ENCODE results near the gene PARVA.

Gene PARVA

DNA sequence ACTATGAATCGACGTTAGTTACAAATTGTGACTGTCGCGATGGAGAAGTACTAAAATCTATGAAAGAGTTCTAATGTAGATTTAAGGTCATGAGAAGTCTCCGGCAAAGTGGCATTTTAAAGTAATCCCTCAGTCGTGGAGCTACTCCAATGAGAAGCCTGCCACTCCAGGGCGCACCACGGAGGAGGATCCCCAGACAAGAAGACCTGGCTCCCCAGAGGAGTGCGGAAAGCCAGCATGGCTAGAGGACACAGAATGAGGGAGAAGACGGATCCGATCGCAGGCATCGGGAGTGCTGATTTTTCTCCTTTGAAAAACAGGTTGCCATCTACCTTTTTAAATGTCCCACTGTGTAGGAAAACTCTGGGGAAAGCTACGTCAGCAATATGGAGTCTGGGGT, 155.2 kb downstream of the PARVA start:
- DNase-seq = no peak

DNA sequence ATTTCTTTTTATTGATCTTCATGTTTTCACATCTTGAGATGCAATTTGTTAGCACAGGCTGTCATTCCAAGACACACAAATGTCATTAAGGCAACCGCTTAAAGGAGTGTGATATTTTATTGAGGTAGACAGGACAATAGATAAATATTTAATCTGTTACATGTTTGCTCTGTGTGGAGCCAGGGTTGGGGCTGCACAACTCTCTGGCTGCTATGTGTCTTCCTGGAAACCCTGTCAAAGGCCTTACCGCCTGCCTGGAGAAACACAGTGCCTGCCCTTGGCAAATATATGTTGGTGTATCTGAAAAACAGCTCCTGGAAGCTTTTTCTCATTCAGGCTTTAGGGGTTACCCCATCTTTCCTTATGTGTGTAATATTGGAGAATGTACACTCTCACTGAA, 157.2 kb downstream of the PARVA start:
- DNase-seq = no peak

DNA sequence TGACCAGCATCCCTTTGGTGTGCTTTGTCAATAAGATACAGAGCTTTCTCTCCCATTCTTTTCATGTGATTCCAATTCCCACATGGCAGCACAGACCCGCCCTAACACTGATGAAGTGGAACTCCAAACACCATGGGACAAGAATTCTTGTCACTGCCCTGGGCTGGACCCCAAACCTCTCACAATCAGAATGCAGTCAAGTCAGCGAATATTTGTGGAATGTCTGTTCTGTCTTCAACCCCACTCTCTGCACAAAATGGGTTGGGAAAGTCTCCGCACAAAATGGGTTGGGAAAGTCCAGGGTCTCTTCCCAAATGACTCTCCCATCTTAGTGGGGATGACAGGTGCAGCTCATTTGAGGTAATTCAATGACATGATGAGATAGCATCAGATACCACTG, 157.9 kb downstream of the PARVA start:
- DNase-seq = no peak

DNA sequence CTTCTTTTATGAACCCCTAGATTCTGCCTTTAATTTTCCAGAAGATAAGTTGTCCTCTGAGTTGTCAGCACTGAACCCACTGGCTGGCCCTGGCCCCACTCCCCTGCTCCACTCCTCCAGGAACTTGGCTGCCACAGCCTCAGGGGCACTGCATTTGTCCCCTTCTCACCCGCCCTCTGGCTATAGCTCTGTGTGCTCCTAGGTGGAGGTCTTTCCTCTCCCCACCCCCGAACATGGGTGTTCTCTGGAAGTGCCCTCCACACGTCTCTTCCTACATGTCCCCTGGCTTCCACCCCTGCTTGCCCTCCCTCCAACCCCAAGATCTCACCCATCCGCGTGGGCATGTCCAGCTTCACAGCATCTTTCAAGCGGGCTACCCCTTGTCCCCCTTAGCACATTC, 159.2 kb downstream of the PARVA start:
- DNase-seq = no peak

DNA sequence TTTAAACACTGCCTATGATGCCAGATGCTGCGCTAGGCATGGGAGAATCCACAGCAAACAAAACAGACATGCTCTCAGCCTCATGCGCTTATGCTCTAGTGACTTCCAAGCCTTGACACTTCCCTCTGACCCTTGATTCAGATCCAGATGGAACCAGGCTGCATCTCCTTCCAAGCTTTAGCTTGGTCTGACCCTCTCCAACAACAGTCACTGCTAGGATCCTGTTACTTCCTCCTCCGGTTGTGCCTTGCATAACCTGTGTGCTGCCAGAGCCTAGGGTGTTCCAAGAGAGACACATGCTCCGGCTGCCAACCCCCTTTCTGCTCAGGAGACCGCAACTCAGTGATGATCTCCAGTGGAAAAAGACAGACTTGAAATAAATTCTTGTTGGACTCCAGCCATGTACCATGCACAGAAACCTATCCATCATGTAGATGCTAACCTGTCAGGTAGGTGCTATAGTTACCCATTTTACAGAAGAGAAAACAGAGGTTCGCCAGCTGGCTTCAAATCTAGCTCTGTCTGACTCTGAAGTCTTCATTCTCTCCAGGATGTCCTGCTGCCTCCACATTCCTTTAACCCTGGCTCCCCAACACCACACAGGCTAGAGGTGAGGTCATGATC, 160.5 kb downstream of the PARVA start:
- DNase-seq = no peak

DNA sequence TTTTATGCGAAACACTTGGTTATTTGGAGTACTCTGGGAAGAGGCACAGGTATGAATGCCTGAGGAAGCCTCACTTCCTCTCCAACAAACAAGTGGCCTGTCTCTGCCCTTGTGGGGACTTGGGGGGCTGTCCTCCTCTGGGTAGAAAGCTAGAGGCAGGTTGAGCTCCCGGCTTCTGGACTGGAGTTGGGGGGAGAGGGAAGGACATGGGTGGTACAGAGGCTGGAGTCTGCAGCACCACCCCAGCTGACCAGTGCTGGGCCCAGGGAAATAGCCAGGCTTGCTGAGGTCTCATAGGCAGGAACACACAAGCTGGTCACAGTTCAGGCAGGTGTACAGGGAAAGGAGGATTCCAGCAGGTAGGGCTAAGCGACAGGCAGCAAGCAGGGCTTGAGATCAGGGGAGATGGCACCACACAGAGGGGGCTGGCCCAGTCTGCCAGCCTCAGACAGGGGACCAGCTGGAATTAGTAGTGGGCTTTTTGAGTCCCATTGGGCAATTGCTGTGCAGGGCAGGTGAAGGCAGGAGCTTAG, 161.6 kb downstream of the PARVA start:
- no peak for DNase-seq

DNA sequence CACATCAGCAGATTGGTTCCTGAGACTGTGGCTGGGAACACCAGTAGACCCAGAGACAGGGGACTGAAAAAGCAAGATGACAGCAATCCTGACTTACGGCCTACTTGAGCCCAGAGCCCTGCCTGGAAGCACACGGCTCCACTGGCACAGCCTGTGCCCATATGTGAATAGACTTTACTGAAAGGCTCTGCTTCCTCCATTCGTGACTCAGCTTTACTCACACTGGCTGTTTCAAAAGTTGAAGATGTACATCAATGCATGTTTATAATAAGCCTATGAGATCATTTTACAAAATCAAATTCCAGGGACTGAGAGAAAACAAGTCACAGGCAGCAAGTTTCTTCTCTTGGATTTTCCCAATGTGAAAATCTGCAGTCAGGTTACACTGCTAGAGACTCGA, 162.2 kb downstream of the PARVA start:
- peak; percentile 96 for DNase-seq

DNA sequence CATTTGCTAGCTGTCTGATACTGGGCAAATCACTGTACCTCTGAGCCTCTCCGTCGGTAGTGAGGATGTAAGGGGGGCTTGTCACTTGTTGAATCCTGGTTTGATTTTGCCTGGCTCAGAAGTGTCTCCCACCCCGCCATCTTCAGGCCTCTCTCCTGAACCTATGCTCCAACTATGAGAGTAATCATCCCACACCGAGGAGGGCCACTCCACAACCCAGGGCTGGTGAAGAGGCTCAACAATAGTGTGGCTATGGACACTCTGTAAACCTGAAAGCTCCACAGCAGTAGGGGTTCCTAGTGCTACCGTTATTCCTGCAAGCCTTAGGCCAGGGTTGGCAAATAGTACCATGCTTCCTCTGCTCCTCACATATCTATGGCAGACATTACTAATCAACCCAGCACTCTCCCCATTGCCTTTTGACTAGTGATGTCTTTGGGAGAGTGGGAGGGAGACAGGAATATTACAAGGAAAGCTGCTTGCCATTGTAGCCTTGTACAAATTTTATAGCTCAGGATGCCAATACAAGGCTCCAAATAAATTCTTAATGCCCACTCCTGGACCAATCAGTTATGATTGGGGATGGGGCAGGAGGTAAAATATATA, 162.8 kb downstream of the PARVA start:
- peak; percentile 75 for DNase-seq

DNA sequence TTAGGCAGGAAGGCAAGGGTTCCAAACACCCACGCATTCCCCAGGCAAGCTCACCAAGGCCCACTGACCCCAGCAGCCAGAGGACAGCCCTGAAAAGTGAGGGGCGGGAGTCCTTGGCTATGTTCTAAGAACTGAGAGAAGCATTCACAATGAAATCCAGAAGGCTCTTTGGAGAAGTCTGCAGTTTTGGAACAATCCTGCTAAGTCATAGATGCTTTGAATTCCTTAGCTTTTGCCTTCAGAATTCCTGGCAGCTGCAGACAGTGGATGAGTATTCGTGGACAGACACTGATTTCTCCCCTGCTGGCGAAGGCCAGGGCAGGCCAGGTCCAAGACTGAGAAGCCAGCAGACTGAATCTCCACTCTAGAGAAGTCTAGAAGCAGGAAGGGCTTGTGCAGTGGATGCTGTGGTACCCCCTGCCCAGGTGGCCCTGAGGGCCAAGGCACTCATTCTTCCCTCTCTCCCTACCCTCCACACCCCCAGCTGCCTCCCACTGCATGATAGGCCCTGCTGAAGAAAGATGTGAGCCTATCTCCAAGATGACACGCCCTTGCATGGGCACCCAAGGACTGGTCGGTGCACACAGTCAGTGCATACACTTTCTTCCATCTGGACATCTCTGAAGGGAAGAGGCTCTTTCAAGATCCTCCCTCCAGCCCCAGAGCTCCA, 163.7 kb downstream of the PARVA start:
- DNase-seq = peak; percentile 96

DNA sequence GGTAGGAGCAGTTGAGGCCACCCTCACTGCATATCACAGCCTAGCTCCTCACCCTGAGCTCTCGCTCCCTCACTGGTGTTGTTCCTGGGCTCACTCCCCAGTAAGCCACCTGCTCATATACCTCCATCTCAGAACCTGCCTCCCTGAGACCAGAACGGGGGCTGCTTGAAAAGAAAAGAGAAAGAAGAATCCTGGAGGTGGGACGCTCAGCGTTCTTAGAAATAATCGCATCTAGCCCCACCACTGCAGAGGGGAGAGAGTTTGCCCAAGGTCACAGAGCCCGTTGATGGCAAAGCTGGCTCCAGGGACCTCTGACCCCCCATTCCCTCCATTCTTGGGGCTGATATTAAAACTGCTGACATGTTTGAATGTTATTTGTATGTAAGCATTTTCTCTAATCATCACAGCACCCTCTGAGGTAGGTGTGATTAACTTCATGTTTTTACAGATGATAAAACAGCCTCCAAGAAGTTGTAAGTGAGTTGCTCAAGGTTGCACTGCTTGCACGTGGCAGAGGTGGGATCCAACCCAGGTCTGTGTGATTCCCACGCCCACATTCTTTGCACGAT, 164.3 kb downstream of the PARVA start:
- no peak for DNase-seq

DNA sequence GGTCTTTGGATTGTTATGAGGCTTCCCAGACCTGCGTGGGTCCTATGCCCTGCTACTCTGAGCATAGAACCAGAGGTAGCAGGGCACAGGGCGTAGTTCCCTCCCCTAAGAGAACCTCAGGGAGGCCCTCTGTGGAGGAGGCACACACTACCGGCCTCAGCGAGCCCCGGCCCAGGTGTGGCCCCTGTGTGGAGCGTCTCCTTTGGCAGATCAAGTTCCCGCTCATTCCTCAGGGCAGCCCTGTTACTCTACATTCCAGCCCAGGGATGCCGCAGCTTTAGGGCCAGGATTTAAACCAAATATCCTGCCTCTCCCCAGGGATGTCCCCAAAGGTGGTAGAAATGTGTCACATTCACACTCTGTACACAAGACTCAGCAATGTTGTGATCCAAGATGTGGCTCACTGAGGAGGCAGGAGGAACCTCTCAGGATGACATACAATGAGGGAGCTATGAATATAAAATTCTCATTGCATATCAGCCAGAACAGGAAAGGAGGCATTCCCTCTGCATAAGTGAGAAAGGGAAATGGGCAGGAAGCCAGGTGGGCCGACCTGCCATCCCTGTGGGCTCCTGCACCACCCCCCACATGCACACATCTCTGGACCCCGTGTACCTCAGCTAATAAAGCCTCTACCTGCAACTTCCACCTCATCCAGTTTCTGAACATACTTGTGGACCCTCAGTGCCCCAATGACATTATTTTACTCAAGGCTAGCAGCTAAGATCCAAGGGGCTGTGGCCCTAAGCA, 165.0 kb downstream of the PARVA start:
- peak; percentile 24 for DNase-seq

DNA sequence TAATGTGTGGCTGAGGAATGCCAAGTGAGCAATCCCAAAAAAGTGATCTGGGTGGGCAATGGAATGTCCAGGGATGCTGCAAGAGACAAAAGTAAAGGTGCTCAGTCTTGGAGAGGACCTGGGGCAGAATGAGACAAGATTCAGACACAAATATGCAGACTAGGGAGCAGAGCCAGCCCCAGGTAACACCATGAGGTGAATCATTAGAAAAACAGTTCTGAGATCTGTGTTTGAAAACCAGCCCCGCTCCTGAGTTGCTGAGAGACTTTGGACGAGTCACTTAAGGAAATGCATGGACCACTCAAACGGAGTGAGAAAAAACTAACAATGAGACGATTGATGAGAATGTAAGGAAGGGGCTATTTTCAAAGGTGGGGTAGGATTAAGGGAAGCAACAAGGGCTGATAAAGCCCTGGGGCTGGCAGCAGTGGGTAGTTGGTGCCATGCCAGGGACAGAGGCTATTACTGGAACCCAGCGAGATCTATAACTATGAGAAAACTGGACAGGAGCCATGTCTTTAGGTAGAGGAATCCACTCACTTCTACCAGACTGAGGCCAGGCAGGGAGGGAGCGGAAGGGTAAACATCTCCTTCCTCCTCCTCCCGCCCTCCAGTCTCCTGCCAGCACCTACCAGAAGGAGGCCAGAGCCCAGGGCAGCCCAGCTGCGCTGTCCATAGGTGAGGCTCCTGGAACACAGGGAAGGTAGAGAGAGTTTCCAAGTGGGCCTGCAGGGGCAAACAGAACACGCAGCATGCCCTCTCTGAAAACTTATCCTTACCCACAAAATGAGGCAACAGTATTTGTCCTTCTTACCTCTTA, 166.4 kb downstream of the PARVA start:
- DNase-seq = peak; percentile 43

DNA sequence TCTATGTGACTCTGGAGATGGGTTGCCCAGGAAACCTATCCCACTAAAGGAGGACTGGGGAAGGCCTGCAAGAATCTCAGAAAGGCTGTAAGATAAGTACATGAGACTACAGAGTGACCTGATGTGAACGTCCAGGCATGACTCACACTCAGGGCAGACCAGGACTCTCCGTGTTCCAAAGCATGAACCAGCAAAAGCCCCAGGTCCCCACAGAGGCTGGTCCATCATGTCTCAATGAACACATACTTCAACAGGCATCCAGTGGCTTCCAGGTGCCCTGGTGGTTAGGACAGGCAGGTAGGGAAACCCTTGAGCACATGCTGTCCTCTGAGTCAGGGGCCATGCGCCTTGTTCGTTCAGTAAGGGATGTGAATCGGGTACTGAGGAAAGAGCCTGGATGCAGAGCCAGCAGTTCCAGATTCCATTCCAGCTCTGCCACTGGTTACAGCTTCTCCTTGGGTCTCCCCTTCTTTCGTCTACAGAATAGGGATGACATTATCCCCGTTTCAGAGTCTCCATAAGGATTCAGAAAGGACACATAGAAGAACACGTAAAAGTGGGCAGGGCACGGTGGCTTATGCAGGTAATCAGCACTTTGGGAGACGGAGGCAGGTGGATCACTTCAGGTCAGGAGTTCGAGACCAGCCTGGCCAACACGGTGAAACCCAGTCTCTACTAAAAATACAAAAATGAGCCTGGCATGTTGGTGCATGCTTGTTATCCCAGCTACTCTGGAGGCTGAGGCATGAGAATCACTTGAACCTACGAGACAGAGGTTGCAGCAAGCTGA, 167.8 kb downstream of the PARVA start:
- DNase-seq = peak; percentile 21

DNA sequence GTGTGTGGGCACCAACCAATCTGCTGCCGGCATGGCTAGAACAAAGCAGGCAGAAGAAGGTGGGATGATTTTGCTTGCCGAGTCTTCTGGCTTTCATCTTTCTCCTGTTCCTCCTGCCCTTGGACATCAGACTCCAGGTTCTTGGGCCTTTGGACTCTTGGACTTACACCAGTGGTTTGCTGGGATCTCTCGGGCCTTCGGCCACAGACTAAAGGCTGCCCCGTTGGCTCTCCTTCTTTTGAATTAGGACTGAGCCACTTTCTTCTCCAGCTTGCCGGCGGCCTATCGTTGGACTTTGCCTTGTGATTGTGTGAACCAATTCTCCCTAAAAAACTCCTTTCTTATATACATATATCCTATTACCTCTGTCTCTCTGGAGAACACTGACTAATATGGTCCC, 168.8 kb downstream of the PARVA start:
- no peak for DNase-seq

DNA sequence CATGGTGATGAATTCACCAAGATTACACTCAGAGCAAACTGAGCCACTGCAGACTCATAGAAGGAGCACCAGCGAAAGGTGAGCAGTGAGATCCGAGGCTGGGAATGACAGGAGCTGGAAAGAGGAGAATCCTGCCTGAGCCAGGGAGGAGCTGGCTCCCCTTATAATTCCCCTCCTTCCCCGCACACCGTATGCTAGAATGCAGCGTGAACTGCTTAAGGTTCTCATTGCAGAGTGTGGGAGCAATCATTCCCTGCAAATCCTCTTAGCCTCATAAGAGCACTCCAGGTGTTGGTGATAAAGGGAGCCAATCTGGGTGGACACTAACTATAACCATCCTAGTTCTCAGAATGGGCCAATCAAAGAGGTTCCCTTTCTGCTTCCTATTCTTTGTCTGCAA, 169.3 kb downstream of the PARVA start:
- DNase-seq = no peak

DNA sequence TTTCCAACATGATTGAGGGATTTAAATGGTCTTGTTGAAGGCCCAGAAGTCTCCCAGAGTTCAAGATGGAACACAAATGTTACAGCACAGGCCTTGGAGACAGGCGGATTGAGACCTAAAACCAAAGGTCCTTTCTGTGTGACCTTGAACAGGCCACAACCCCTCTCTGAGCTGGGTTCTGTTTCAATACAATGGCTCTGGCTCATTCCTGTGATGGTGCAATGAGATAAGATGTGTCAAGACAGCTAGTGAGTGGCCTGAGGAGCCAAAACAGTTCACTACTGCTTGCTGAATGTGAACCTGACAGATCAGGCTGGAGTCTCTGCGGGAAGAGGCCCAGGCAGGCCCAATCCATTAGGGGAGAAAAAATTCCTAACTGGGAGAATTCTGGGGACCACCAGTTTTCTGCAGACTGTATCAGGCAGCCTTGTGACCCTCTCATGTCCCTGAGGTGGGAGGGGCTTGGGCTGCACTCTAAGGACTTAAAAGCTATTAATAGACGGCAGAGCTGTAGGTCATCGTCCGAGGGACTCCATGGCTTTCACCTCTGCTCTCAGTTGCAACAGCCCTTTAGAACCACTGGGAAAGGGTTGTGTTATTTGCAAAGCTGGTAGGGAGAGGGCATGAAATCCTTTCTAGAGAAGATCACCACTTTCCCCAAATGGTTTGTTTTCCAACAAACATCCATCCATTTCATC, 170.7 kb downstream of the PARVA start:
- no peak for DNase-seq

DNA sequence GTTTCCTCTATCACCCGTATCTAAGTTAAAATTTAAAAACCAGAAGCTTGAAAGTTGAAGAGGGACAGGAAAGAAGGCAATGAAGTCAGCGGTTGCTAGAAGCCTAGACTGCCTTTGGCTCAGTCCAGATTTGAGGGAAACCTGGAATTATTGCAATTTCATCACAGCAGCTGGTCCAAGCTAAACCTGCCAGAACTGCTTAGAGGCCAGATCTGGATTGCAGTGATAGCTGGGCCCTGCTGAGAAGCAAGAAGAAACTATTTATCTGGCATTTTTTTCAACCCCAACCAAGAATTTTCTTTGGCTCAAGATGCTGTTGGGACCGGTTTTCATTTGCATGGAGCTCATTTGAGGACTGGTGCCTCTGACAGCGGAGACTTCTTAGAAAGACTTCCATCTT, 175.3 kb downstream of the PARVA start:
- DNase-seq = peak; percentile 65

DNA sequence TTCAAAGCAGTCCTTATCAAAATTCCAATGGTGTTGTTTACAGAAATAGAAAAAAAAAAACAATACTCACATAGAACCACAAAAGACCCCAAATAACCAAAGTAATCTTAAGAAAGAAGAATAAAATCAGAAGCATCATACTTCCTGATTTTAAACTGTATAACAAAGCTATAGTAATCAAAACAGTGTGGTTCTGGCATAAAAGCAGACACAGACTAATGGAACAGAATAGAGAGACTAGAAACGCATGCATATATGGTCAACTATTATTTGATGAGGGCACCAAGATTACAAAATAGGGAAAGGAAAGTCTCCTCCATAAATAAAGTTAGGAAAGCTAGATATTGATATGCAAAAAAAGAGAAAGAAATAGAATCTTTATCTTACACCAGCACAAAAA, 176.8 kb downstream of the PARVA start:
- no peak for DNase-seq

DNA sequence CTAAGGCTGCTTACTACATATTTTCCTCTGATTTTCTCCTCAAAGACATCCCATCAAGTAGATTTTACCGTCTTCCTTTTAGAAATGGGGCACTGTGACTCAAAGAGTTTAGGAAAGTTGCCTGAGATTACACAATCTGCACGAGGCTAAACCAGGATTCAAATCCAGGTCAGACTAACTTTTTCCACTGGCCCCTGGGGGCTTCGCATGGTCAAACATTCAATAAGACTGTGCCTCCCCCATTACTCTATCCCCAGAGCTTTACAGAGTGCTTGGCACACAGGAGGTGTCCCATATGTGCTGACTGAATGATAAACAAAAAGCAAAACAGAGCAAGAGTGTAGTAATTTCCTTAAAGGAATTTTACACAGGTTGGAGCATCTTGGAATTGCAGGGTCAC, 178.8 kb downstream of the PARVA start:
- peak; percentile 50 for DNase-seq

DNA sequence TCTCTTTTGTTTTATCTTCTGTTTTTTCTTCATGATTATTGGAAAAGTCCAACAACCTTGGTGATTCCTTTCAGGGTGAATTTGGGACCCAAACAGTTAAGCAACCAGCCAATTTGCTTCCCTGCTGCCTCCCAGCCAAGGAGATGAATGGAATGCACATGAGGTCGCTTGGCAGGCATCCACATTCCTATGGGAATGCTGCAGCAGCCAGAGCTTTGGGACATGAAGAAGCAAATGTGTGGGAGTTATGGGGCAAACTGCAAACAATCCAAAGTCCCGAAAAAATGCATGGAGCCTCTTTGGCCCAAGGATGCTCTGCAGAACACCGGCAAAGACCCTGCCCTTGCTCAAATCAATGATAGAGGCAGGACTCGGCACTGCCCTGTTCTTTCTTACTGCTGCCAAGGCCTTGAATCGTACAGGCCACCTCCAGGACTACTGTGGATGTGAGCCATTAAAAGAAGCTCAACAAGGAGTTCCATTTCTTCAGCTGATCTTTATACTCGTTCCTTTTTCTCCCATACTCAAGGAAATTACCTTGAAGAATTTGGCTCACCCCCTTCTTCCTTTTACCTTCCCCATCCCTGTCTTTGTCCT, 179.5 kb downstream of the PARVA start:
- DNase-seq = peak; percentile 98
